OCI-LY7 (cell line): ENCODE measurements around the gene SLC9A6. TPM values are rescaled to one million over a fixed set of nuclear protein-coding genes. Genes with fewer than 3 reads are reported as not detected.

ENCODE experiments used
- BruUV-seq: library from RNA; stranded (reverse); fragments of 400-500 nt; replicated peaks from 2 replicates; lab custom pipeline; 2021; lab: Mats Ljungman, UMichigan
- CTCF ChIA-PET: fragments of 300-600 bp; sonication (Branson Sonifier 250); formaldehyde crosslinking; loops from one replicate; lab custom pipeline; 2022; ENCODE audit warnings: antibody characterized with exemption; ENCODE audit not compliant: unreplicated experiment; lab: Charles Lee
- POLR2A ChIA-PET: fragments of 300-600 bp; sonication (Branson Sonifier 250); formaldehyde crosslinking; loops from one replicate; lab custom pipeline; 2022; ENCODE audit warnings: antibody characterized with exemption; lab: Charles Lee
- DNase-seq: peaks from one replicate; pipeline ENCODE4 v3.0.0-alpha.2; 2015; ENCODE audit warnings: low spot score
- H2AFZ ChIP-seq: fragments of 200-600 bp; sonication (generic), shearing (Covaris generic); 2 replicates; pipeline ENCODE4 v1.6.1; 2014; ENCODE audit warnings: mild to moderate bottlenecking, antibody characterized with exemption, low read length, moderate library complexity
- H3K27ac ChIP-seq: fragments of 200-600 bp; sonication (generic); 2 replicates; pipeline ENCODE4 v1.5.1; 2014; ENCODE audit warnings: mixed run types, low read depth, mild to moderate bottlenecking, moderate library complexity, low read length, inconsistent platforms; ENCODE audit not compliant: poor library complexity, severe bottlenecking
- H3K36me3 ChIP-seq: fragments of 200-600 bp; sonication (generic); 2 replicates; pipeline ENCODE4 v1.6.1; 2014; ENCODE audit warnings: mild to moderate bottlenecking, antibody characterized with exemption, low read length, moderate library complexity, mixed read lengths; ENCODE audit not compliant: insufficient read depth
- H3K4me1 ChIP-seq: fragments of 200-600 bp; sonication (generic); 2 replicates; pipeline ENCODE4 v1.5.1; 2014; ENCODE audit warnings: mild to moderate bottlenecking, low read length; ENCODE audit not compliant: insufficient read depth, poor library complexity, severe bottlenecking
- H3K4me2 ChIP-seq: fragments of 200-600 bp; sonication (generic); 2 replicates; pipeline ENCODE4 v1.6.1; 2014; ENCODE audit warnings: mild to moderate bottlenecking, low read length
- H3K4me3 ChIP-seq: fragments of 200-600 bp; sonication (generic); 2 replicates; pipeline ENCODE4 v1.5.1; 2014; ENCODE audit warnings: mild to moderate bottlenecking, low read depth, low read length; ENCODE audit not compliant: poor library complexity, severe bottlenecking
- H3K79me2 ChIP-seq: fragments of 200-600 bp; sonication (generic); 2 replicates; pipeline ENCODE4 v1.6.1; 2016; ENCODE audit warnings: low read depth, mild to moderate bottlenecking, low read length, moderate library complexity, mixed read lengths; ENCODE audit not compliant: insufficient read depth
- H3K9me2 ChIP-seq: fragments of 200-600 bp; sonication (generic); 2 replicates; pipeline ENCODE4 v1.6.1; 2016; ENCODE audit warnings: mild to moderate bottlenecking, low read length, mixed read lengths; ENCODE audit not compliant: insufficient read depth
- H3K9me3 ChIP-seq: fragments of 200-600 bp; sonication (generic); 2 replicates; pipeline ENCODE4 v1.6.1; 2014; ENCODE audit warnings: mild to moderate bottlenecking, mixed run types, low read length, mixed read lengths
- H4K20me1 ChIP-seq: fragments of 200-600 bp; sonication (generic); 2 replicates; pipeline ENCODE4 v1.6.1; 2014; ENCODE audit warnings: mild to moderate bottlenecking, antibody characterized with exemption, low read length, moderate library complexity, mixed read lengths; ENCODE audit not compliant: insufficient read depth
- EZH2phosphoT487 ChIP-seq: fragments of 200-600 bp; sonication (generic); IDR thresholded peaks from 2 replicates; pipeline ENCODE4 v1.6.1; 2018; ENCODE audit warnings: low read depth, borderline replicate concordance, mild to moderate bottlenecking, mixed run types, antibody characterized with exemption, low read length, moderate library complexity, mixed read lengths
- intact Hi-C: fragments of 100-400 bp; cut with micrococcal nuclease; formaldehyde crosslinking; loops from one replicate; pipeline ENCODE4 v1.10.0; 2022; ENCODE audit not compliant: unreplicated experiment
- total RNA-seq, 2 experiments: library from RNA; depleted of rRNA in 1 of 2; stranded (reverse); fragments of >200 nt in 1 of 2; shearing (Covaris generic) in 1 of 2; gene quantifications; 2 replicates each; pipeline ENCODE4 v1.2.3, GENCODE V29; 2014 to 2022
- TF ChIP-seq, protein P1 (sequence below): fragments of 200-600 bp; sonication (generic); conservative IDR thresholded peaks from 2 replicates; pipeline ENCODE4 v1.5.1; 2014; ENCODE audit warnings: mild to moderate bottlenecking, antibody characterized with exemption, low read length, moderate library complexity, mixed read lengths

SLC9A6 gene
- total RNA-seq, 2 experiments from 2014 or later = 7.7 to 12.6 TPM

DNA sequence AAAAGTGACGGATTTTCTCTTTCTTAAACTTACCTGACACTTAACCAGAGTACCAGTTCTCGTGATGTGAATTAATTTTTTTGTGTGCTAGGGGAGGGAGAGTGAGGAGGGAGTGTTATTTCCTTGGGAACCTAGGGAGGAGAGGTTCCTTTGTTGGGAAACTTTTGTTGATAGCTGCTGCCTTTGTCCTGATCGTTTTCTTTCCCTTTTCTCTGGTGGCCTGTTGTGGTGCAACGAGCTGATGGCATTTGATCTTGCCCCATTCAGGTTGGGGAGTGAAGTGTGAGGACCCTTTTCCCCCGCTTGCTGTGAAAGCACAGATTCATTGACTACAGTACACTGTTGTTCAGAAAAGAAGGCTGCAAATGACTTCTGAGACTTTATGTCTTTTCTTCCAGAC, 59.8 kb downstream of the SLC9A6 start:
- no peak for DNase-seq
- BruUV-seq = no TSS peak
- POLR2A ChIA-PET = no interaction called here

DNA sequence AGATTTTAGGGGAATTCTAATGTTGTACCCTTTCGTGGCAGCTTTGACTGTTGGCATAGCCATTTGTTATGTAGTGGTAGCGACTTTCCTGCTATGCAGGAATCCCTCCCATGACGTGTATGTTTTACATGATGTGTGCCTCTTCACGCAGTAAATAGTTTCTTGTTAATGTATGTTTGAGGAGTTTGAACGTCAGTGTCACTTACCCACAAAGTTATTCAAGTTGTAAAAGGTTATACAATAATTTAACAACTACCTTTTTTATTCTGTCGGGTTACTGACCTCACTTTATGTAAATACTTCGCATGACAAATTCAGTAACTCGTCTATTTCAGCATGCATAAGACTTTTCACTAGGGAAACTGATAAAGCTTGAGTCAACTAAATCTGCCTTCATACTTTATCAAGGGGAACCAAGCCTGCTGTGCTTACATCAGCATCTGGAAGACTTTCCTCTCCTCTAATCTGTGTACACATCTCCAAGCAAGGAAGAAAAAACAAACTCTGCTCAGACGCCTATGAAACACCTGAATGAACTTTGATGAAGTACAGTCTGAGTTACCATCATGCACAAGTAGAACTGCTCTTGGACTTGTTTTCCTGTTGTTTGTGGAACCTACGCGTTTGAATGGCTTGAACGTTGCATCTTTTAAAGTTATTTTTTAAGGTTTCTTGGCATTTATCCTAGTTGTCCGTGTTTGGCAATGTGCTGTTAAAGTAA, 61.2 kb downstream of the SLC9A6 start:
- Histone ChIP-seq H3K4me1 (no peaks in the 10 kb centered on the region), H3K27ac (no peak overlapping the region), H3K4me2 (no peak overlapping the region), H3K9me3 (no peaks in the 10 kb centered on the region), H2AFZ (no peak overlapping the region), H3K79me2 (no peaks in the 10 kb centered on the region), H4K20me1 (no peaks in the 10 kb centered on the region), H3K9me2 (no peaks in the 10 kb centered on the region), H3K36me3 (no peaks in the 10 kb centered on the region), H3K4me3 (no peak overlapping the region)
- BruUV-seq = no TSS peak
- TF ChIP-seq, protein P1, sequence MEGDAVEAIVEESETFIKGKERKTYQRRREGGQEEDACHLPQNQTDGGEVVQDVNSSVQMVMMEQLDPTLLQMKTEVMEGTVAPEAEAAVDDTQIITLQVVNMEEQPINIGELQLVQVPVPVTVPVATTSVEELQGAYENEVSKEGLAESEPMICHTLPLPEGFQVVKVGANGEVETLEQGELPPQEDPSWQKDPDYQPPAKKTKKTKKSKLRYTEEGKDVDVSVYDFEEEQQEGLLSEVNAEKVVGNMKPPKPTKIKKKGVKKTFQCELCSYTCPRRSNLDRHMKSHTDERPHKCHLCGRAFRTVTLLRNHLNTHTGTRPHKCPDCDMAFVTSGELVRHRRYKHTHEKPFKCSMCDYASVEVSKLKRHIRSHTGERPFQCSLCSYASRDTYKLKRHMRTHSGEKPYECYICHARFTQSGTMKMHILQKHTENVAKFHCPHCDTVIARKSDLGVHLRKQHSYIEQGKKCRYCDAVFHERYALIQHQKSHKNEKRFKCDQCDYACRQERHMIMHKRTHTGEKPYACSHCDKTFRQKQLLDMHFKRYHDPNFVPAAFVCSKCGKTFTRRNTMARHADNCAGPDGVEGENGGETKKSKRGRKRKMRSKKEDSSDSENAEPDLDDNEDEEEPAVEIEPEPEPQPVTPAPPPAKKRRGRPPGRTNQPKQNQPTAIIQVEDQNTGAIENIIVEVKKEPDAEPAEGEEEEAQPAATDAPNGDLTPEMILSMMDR = no peak
- TF ChIP-seq EZH2phosphoT487 = no peak
- ChIA-PET POLR2A (no interaction called here), CTCF (no interaction called here)
- DNase-seq = no peak
- intact Hi-C loops = no loop called here

More for the DNA sequence above, 59.8 kb downstream of the SLC9A6 start:
- Histone ChIP-seq H2AFZ (no peak overlapping the region), H3K9me3 (no peaks in the 10 kb centered on the region), H4K20me1 (no peaks in the 10 kb centered on the region), H3K79me2 (no peaks in the 10 kb centered on the region), H3K4me1 (no peaks in the 10 kb centered on the region), H3K27ac (no peak overlapping the region), H3K4me2 (no peak overlapping the region), H3K4me3 (no peak overlapping the region), H3K9me2 (no peaks in the 10 kb centered on the region), H3K36me3 (no peaks in the 10 kb centered on the region)
- intact Hi-C loops = no loop called here
- CTCF ChIA-PET = no interaction called here
- TF ChIP-seq, protein P1 = no peak
- no peak for TF ChIP-seq EZH2phosphoT487

DNA sequence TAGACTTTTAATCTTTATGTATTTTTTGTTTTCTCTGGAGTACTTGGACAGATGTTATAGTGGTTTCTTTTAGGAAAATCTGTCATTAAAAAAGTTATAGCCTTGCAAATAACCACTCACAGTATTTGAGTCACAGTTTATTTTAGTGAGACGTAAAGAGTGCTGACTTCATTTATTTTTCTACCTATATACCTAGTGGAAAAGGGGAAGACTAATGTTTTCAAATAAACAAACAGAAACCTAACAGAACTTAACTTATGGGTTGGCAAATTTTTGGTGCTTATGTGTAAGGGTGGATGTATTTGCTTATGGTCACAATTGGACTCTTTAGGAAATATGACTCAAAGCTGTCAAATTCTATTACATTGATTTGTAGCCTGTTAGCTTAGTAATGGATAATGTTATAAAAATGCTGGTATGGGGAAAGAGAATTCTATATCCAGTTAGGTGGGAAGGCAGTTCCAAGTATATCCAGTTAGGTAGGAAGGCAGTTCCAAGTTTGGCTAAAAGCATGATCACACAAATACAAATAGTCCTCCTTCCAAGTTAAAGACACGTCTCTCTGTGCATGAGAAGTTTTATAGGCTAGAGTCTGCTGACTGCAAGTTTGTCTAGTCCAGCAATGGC, 61.9 kb downstream of the SLC9A6 start:
- H4K20me1 ChIP-seq = no peaks in the 10 kb centered on the region
- no peaks in the 10 kb centered on the region for H3K9me3 ChIP-seq
- no peaks in the 10 kb centered on the region for H3K4me1 ChIP-seq
- no peaks in the 10 kb centered on the region for H3K79me2 ChIP-seq
- DNase-seq = no peak
- TF ChIP-seq, protein P1 = no peak
- no peak for TF ChIP-seq EZH2phosphoT487
- BruUV-seq = no TSS peak
- no peak overlapping the region for H3K27ac ChIP-seq
- ChIA-PET CTCF (no interaction called here), POLR2A (no interaction called here)
- no peaks in the 10 kb centered on the region for H3K9me2 ChIP-seq
- H2AFZ ChIP-seq = no peak overlapping the region
- H3K4me3 ChIP-seq = no peak overlapping the region
- intact Hi-C loops = no loop called here
- H3K36me3 ChIP-seq = no peaks in the 10 kb centered on the region
- no peak overlapping the region for H3K4me2 ChIP-seq
